Hippocampal formation (tissue), 2 donors: ENCODE measurements around the gene DEFB113.

ENCODE experiments used
- DNase-seq, 2 donors: peaks; one replicate each; lab custom pipeline; 2025; lab: John Stamatoyannopoulos, UW

Gene DEFB113

DNA sequence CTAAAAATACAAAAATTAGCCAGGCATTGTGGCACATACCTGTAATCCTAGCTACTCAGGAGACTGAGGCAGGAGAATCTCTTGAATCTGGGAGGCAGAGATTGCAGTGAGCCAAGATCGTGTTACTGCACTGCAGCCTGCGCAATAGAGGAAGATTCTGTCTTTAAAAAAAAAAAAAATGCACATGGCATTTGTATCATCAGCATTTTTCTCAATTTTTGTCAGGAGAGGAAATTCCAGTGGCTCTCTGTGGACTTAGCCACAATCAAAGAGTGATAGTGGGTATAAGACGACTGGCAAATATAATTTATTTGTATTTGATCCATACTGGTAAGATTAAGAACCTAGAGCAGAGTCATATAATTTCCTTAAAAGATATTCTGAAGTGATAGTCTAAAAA is 34.0 kb downstream of the DEFB113 start:
- DNase-seq = no peak

DNA sequence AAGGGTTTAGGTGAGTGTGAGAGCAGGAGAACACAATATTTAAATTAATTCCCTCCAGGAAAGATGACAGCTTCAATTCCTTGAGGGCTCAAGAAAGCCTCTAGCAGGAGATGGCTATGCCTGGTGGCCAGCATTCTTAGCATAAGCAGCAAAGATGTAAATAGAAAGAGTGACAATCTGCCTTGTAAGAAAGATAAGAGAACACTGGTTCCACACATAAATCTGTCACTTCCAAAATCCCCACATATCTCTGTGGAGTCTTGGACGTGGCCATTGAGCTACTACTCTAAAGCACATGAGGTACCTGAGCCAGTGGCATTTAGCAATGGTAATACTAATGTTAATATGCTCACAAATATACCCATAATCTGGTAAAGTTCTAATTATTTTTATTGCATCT is 34.7 kb downstream of the DEFB113 start:
- no peak for DNase-seq

DNA sequence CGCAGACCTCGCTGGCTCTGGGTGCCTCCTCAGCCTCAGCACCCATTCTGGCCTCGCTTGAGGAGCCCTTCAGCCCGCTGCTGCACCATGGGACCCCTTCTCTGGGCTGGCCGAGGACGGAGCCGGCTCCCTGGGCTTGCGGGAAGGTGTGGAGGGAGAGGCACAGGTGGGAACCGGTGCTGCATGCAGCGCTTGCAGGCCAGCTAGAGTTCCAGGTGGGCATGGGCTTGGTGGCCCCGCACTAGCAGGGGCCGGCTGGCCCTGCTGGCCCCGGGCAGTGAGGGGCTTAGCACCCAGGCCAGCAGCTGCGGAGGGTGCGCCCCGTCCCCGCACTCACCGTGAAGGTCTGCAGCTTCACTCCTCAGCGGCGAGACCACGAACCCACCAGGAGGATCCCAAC is 35.9 kb downstream of the DEFB113 start:
- DNase-seq = no peak

DNA sequence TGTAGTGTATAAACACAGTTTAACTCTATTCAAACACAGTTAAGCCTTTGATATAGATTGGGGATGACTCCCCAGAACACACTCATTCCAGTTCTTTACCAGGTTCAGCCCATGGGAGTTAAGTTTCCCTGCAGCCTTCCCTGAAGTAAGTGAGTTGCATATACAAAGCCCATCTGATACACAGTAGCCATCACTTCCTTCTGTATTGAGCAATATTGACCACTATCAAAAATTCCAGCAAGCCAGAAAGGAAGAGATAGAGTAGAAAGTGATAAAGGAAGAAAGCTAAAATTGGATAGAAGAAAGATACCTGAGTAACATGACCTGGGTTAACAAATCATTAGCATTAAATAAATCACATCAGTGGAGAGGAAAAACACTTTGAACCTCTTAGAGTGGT is 40.1 kb downstream of the DEFB113 start:
- no peak for DNase-seq

DNA sequence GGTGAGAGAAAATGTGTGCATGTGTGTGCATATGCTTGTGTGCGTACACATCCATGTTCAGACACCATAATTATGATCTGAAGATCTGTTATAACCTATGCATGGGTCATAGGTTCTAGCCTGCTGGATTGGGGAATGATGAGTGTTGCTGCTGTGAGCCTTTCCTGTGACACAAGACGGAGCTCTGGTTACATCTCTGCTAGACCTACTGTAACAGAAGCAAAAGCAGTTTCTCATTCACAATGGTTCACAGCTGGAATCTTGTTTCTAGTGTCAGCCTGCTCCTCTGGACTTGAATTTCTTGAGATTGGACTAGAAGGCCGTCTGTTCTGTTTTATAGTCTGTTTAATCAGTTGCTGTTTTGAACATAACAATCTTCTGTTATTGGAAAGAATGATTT is 45.6 kb downstream of the DEFB113 start:
- no peak for DNase-seq

DNA sequence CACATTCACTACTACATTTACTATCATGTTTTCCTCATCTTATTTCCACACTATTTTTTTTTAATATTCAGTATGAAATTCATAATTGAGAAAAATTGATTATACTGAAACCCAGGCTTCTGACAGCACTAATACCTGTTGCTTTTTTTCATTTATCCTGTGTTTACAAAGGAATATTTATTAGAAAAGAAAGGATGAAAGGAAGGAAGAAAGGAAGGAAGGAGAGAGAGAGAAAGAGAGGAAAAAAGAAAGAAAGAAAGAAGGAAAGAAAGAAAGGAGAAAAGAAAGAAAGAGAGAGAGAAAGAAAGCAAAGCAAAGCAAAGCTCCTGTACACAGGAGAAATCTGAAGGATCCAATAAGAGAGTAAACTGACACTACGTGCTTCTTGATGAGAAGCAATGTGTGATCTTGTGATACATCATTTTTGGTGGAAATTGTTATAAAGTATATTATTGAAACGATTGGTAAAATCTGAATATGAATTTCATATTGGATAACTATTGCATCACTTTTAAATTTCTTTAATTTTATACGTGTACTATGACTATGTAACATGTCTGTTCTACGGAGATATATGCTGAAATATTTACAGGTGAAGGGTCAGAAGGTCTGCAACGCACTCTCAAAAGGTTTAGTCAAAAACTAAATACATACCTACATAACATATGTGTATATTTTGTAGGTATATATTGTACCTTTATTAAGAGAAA is 49.3 kb downstream of the DEFB113 start:
- no peak for DNase-seq

DNA sequence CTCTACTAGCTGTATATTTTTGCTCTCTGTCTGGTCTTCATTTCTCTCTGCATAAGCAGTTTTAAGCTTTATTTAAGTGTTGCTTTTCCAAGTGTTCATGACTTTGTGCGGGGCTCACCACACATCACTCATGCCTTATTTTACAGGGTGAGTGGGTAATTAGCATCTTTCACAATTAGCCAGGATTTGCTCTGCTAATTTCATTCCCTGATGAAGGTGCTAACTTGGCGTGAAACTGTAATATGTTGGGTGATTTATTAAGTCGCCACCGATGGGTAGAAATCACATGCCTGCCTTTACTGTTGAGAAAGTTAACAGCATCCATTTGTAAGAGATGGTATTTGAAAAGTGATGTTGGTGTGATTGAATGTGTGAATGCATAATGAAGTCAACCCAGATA is 50.2 kb downstream of the DEFB113 start:
- DNase-seq = no peak

DNA sequence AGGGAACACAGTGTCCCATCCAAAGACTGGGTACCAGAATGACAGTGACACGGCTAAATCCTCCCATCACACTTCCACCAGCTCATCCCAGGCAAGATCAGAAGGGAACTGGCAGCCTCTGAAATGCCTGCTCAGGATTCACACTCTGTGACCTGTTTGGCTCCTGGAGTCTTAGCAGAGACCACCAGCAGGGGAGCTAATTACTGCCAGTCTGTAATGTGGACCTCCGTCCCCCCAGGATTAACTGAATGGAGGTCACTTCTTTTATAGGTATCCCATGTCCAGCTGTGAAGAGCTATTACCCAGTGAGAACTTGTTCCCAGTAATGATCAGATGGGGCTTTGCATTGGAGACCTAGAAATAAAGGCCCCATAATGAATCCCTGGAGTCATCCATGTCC is 50.6 kb downstream of the DEFB113 start:
- DNase-seq = no peak
